Measurements from ENCODE around the gene ADAM8. TPM values are rescaled to one million over a fixed set of nuclear protein-coding genes. Genes with fewer than 3 reads are reported as not detected.
A peak's percentile ranks its signal among the peaks of the same experiment; 100 is the strongest.
"Not testable (repeated sequence)": the region's sequence is repeated elsewhere in the genome, so short reads cannot be mapped to it uniquely, and the experiment has no call there.

The ADAM8 gene
- total RNA-seq, 2 donors from 2014 or later = 156 to 218 TPM

DNA sequence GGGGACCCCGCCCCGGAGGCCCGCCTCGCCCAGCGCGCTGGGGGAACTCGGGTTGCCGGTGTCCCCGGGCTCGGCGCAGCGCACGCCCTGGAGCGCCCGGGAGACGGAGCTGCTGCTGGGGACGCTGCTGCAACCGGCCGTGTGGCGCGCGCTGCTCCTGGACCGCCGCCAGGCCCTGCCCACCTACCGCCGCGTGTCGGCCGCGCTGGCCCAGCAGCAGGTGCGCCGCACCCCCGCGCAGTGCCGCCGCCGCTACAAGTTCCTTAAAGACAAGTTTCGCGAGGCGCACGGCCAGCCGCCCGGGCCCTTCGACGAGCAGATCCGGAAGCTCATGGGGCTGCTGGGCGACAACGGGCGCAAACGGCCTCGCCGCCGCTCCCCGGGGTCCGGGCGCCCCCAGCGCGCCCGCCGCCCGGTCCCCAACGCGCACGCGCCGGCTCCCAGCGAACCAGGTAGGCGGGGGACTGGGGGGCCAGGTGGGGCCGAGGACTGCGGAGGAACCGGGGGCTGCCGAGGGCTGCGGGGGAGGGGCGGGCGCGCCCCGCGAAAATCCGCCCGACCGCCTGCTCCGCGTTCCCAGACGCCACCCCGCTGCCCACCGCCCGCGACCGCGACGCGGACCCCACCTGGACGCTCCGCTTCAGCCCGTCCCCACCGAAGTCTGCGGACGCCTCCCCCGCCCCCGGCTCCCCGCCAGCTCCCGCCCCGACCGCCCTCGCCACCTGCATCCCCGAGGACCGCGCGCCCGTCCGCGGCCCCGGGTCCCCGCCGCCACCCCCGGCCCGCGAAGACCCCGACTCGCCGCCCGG, 46.1 kb downstream of the ADAM8 start:
- H3K27ac Mint-ChIP-seq = no peak overlapping the region
- peaks cover 15% of the 10 kb centered on the region for H3K4me1 Mint-ChIP-seq (ENCODE audit: low read depth)
- H3K27me3 Mint-ChIP-seq (ENCODE audit: low read depth) = peaks cover 71% of the 10 kb centered on the region
- no peaks in the 10 kb centered on the region for H3K9me3 Mint-ChIP-seq
- DNase-seq (peak; percentile 19 to 35), ATAC-seq (replicated peaks in 1 of 2) (no peak)
- H3K4me3 Mint-ChIP-seq = peak overlapping the region; percentile 61 to 65
- peaks cover 0 to 4% of the 10 kb centered on the region in 2 donors for H3K36me3 Mint-ChIP-seq (ENCODE audit: insufficient read depth in 2 of 2)

DNA sequence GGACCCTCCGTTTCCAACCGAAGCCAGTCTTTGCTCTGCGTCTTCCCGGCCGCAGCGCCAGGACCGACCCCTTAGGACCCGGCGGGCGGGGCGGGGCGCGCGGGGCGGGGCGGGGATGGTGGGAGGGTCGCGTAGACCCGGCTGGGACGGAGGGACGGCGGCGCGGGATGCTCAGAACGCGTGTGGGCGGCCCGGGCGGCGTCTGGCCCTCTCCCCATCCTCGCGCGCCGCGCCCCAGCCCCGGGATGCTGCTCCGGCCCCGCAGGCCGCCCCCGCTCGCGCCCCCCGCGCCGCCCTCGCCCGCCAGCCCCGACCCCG, 46.7 kb downstream of the ADAM8 start, which contains the start of gene UTF1:
Gene UTF1, plus strand, starts transcription at position 174 of the 318 bp plus-strand sequence. Its CDS starts 72 bp downstream, at position 246.
- Mint-ChIP-seq H3K9me3 (no peaks in the 10 kb centered on the region), H3K27ac (no peak within 1 kb of the TSS), H3K4me1 (ENCODE audit: low read depth) (peaks cover 19% of the 10 kb centered on the region), H3K4me3 (peak within 1 kb of the TSS; percentile 65 to 68), H3K27me3 (ENCODE audit: low read depth) (peaks cover 68% of the 10 kb centered on the region), H3K36me3 (ENCODE audit: insufficient read depth in 2 of 2) (peaks cover 0 to 4% of the 10 kb centered on the region in 2 donors)
- no peak for ATAC-seq (replicated peaks in 1 of 2)
- DNase-seq = no peak

DNA sequence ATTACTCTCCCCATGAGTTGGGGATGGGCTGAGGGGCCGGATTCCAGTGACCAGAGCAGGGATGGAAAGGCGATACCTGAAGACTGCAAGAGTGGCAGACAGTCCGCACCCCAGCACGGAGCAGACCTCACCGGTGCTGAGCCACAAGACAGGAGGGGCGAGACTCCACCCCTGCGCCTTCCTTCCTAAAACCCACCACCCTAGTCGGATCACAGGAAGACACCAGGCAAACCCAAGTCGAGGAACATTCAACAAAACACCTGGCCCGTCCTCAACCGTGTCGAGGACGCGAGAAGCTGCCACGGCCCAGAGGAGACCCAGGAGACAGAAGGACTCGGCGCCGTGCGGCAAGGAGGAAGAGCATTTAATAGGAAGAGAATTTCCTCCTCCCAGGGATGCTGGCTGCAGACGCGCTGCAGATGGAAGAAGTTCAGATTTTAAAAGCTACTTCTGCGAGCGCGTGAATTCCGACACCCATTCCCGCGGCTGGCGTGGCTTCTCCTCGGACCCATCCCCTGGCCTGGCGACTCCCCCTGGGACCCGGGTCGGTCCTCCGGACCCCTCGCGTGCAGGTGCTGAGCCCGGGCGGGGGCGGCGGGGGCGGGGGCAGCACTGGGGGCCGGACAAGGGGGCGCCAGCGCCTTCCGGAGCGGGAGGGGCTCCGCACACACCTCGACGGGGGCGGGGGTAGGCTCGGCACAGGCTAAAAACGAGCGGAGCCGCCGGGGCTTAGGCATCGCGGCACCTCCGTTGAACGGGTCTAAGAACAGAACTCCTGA, 47.2 kb downstream of the ADAM8 start:
- H3K9me3 Mint-ChIP-seq = no peaks in the 10 kb centered on the region
- DNase-seq (no peak), ATAC-seq (replicated peaks in 1 of 2) (no peak)
- peak overlapping the region; percentile 34 to 40 for H3K4me3 Mint-ChIP-seq
- peaks cover 0 to 4% of the 10 kb centered on the region in 2 donors for H3K36me3 Mint-ChIP-seq (ENCODE audit: insufficient read depth in 2 of 2)
- peaks cover 65% of the 10 kb centered on the region for H3K27me3 Mint-ChIP-seq (ENCODE audit: low read depth)
- H3K27ac Mint-ChIP-seq = no peak overlapping the region
- peaks cover 19% of the 10 kb centered on the region for H3K4me1 Mint-ChIP-seq (ENCODE audit: low read depth)

DNA sequence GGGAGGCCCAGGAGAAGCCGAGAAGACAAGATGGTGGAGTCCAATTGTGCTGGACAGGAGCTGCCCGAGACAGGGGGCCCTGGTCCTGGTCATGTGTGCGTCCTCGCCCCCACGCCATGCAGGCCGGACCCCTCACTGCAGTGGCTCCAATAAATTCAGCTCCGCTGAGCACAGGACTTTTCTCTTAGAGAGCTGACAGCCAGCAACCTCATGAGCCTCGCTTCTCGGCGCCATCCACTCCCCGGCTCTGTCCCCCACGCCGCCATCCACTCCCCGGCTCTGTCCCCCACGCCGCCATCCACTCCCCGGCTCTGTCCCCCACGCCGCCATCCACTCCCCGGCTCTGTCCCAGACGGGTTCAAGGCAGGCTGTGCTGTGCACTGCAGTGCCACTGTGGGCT, 49.4 kb downstream of the ADAM8 start:
- peaks cover 0 to 4% of the 10 kb centered on the region in 2 donors for H3K36me3 Mint-ChIP-seq (ENCODE audit: insufficient read depth in 2 of 2)
- H3K27me3 Mint-ChIP-seq (ENCODE audit: low read depth) = peaks cover 45% of the 10 kb centered on the region
- peaks cover 19% of the 10 kb centered on the region for H3K4me1 Mint-ChIP-seq (ENCODE audit: low read depth)
- no peak overlapping the region for H3K4me3 Mint-ChIP-seq
- ATAC-seq (replicated peaks in 1 of 2) (no peak), DNase-seq (no peak)
- no peaks in the 10 kb centered on the region for H3K9me3 Mint-ChIP-seq
- no peak overlapping the region for H3K27ac Mint-ChIP-seq

DNA sequence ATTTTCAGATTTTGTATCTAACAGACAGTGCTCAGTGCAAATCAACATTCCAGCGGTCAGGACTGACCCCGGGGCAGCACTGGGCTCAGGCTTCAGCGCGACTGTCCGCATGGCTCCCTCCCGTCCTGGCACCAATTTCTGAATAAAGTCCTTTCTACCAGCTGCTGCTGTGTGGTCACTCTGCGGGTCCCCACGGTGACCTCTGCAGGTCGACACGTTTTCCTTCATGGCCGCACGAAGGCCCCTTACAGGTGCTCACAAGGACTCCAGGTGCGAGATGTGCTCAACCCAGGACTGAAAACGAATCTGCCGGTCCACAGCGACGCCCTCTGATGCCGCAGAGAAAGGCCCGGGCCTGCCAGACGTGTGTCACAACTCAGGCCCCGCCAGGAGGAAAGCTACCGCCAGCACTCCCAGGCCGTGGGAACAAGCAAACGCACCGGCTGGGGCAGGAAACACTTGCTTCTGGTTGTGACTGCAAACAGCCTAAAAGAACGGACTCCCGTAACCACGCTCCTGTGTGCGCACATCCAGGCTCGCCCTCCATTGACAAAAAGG, 50.3 kb downstream of the ADAM8 start:
- Mint-ChIP-seq H3K27ac (no peak overlapping the region), H3K4me1 (ENCODE audit: low read depth) (peaks cover 19% of the 10 kb centered on the region), H3K27me3 (ENCODE audit: low read depth) (peaks cover 39% of the 10 kb centered on the region), H3K4me3 (peak overlapping the region; percentile 69 to 83), H3K9me3 (no peaks in the 10 kb centered on the region), H3K36me3 (ENCODE audit: insufficient read depth in 2 of 2) (peaks cover 0 to 4% of the 10 kb centered on the region in 2 donors)
- peak; percentile 54 to 64 for ATAC-seq (replicated peaks in 1 of 2)
- DNase-seq = peak; percentile 29 to 49

DNA sequence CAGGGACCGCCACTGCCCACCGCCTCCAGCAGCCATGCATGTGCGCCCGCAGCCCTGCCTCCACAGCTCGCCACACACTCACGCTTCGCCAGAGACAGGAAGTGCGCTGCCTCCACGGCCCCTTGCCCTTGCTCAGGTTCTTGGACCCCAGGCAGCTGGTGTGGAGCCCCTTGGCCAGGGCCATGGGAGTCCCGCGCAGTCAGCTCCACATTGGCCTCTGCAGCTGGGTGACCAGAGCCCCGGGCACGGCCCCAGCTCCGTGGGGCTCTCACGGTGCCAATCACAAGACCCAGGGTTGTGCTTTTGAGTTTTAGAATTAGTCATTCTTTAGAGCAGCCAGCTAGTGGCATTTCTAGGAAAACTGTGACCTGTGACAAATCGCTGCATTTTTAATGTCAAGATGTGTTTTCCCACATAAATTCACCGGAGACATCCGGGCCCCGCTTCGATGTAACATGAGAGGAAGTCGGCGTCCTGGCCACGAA, 50.9 kb downstream of the ADAM8 start:
- ATAC-seq (replicated peaks in 1 of 2) (peak; percentile 81 to 86), DNase-seq (peak; percentile 19 to 42)
- Mint-ChIP-seq H3K27ac (no peak overlapping the region), H3K4me1 (ENCODE audit: low read depth) (peaks cover 19% of the 10 kb centered on the region), H3K36me3 (ENCODE audit: insufficient read depth in 2 of 2) (peaks cover 0 to 4% of the 10 kb centered on the region in 2 donors), H3K4me3 (peak overlapping the region; percentile 69 to 83), H3K27me3 (ENCODE audit: low read depth) (peaks cover 42% of the 10 kb centered on the region), H3K9me3 (no peaks in the 10 kb centered on the region)

DNA sequence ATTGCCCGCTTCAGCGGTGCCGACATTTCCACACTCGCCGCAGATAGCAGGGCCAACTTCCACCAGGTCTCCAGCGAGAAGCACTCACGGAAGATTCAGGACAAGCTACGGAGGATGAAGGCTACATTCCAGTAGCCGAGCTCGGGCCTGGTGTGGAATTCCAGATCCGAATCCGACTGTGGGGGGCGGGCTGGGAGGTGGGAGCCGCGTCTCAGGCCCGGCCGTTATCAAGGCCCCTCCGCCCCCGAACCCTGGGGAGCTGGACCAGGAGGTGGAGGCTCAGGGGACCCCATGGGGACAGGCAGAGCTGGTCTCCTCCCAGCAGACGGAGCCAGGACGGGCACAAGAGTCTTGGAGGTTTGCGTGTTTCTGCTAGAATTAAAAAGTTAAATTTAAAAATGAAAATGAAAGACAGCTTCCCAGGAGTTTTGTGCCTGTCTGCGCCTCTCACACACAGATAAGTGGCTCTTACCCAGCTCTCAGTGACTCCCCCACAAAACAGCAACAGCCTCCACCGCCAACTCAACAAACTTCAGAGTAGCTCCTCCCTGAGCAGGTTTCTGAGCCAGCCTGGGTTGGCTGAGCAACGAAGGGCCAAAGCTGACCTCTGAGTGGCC, 51.8 kb downstream of the ADAM8 start:
- H3K27ac Mint-ChIP-seq = no peak overlapping the region
- peaks cover 0 to 4% of the 10 kb centered on the region in 2 donors for H3K36me3 Mint-ChIP-seq (ENCODE audit: insufficient read depth in 2 of 2)
- no peak for ATAC-seq (replicated peaks in 1 of 2)

DNA sequence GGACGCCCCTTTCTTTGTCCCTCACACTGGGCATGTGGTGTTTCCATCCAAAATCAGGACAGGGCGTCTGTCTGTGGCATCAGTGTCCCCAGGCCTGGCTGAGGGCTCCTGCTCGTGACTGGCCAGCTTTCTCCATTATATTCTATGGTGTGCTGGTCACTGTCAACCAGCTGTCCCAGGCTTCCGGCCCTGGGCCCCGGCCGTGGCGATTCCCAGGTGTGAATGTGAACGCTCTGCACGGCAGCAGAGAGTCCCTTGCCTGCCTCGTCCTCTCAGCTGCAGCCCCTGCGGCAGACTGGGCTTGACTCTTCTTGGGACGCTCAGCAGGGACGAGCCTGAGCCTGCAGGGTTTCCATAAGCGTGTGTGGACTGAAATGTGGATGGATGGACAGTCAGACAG, 52.6 kb downstream of the ADAM8 start:
- Mint-ChIP-seq H3K4me1 (ENCODE audit: low read depth) (peaks cover 19% of the 10 kb centered on the region), H3K27ac (no peak overlapping the region), H3K27me3 (ENCODE audit: low read depth) (peaks cover 38% of the 10 kb centered on the region), H3K9me3 (no peaks in the 10 kb centered on the region), H3K4me3 (no peak overlapping the region), H3K36me3 (ENCODE audit: insufficient read depth in 2 of 2) (peaks cover 0 to 2% of the 10 kb centered on the region in 2 donors)
- ATAC-seq (replicated peaks in 1 of 2) (no peak), DNase-seq (no peak)

More for the DNA sequence above, 51.8 kb downstream of the ADAM8 start:
- Mint-ChIP-seq H3K4me3 (peak overlapping the region; percentile 69 to 83), H3K9me3 (no peaks in the 10 kb centered on the region), H3K27me3 (ENCODE audit: low read depth) (peaks cover 42% of the 10 kb centered on the region), H3K4me1 (ENCODE audit: low read depth) (peaks cover 19% of the 10 kb centered on the region)
- DNase-seq = no peak

DNA sequence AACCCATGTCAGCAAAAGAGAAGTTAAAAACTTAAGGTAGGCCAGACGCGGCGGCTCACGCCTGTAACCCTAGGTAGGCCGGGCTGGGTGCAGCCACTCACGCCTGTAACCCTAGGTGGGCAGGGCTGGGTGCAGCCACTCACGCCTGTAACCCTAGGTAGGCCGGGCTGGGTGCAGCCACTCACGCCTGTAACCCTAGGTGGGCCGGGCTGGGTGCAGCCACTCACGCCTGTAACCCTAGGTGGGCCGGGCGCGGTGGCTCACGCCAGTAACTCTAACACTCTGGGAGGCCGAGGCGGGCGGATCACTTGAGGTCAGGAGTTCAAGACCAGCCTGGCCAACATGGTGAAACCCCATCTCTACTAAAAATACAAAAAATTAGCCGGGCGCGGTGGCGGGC, 54.9 kb downstream of the ADAM8 start:
- not testable (repeated sequence) for H3K4me3 Mint-ChIP-seq; H3K36me3 Mint-ChIP-seq (ENCODE audit: insufficient read depth in 2 of 2); DNase-seq; ATAC-seq (replicated peaks in 1 of 2); H3K27ac Mint-ChIP-seq; H3K9me3 Mint-ChIP-seq
- peaks cover 16% of the 10 kb centered on the region for H3K4me1 Mint-ChIP-seq (ENCODE audit: low read depth)
- peaks cover 15% of the 10 kb centered on the region for H3K27me3 Mint-ChIP-seq (ENCODE audit: low read depth)

DNA sequence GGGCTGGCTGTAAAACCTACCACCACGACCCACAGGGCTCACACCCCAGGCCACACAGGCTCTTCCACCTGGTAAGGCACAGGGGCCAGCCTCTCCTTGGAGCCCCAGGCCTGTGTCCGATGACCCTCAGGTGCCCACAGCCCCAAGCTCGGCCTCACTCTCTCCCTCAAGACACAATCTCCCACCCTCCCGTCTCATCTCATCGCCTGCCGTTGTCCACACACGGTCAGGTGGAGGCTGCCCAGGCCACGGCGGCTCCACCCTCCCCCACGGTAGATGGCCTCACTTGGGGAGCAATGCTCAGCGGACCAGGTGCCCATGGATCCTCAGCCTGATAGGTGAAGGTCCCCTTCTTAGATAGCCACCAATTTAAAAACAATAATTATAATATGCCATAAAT, 55.3 kb downstream of the ADAM8 start:
- Mint-ChIP-seq H3K36me3 (ENCODE audit: insufficient read depth in 2 of 2) (no peaks in the 10 kb centered on the region), H3K27me3 (ENCODE audit: low read depth) (peaks cover 10% of the 10 kb centered on the region), H3K27ac (no peak overlapping the region), H3K4me3 (no peak overlapping the region), H3K9me3 (no peaks in the 10 kb centered on the region), H3K4me1 (ENCODE audit: low read depth) (peaks cover 12% of the 10 kb centered on the region)
- ATAC-seq (replicated peaks in 1 of 2) (no peak), DNase-seq (no peak)

DNA sequence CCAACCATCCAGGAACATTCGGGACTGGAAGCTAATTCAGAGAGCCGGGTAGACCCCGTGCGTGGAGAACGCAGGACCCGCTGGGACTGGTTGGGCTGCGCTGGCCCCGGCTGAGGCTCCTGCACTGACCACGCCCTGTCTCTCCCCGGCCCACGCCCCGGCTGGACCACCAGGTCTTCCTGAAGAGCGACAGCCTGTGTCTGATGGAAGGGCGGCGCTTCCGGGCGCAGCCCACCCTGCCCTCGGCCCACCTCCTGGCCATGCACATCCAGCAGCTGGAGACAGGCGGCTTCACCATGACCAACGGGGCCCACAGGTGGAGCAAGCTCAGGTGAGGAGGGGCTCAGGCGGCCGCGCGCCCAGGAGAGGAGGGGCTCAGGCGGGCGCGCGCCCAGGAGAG, 56.9 kb downstream of the ADAM8 start:
- Mint-ChIP-seq H3K27ac (no peak overlapping the region), H3K4me3 (no peak overlapping the region), H3K27me3 (ENCODE audit: low read depth) (peaks cover 9% of the 10 kb centered on the region), H3K4me1 (ENCODE audit: low read depth) (no peaks in the 10 kb centered on the region), H3K36me3 (ENCODE audit: insufficient read depth in 2 of 2) (no peaks in the 10 kb centered on the region), H3K9me3 (no peaks in the 10 kb centered on the region)
- ATAC-seq (replicated peaks in 1 of 2) (no peak), DNase-seq (no peak)

DNA sequence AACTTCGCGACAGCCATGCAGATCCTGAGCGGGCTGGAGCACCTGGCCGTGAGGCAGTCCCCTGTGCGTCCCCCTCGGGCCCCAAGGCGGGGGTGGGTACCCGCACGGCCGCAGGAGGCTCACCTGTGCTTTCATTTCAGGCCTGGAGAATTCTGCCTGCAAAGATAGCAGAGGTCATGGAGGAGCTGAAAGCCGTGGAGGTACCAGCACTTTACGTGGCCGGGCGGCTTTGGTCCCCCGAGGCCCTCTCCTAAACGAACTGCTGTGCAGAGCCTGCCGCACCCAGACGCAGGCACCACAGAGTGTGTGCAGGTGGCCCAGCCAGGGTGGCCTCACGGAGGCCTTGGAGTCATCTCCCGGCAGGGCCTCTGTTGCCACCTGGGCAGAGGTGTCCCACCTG, 57.8 kb downstream of the ADAM8 start:
- DNase-seq = no peak
- no peak for ATAC-seq (replicated peaks in 1 of 2)
- Mint-ChIP-seq H3K27ac (no peak overlapping the region), H3K36me3 (ENCODE audit: insufficient read depth in 2 of 2) (no peaks in the 10 kb centered on the region), H3K4me1 (ENCODE audit: low read depth) (no peaks in the 10 kb centered on the region), H3K4me3 (no peak overlapping the region), H3K9me3 (no peaks in the 10 kb centered on the region), H3K27me3 (ENCODE audit: low read depth) (peaks cover 9% of the 10 kb centered on the region)
